RPMI7951 (cell line): ENCODE results near the gene GRK7. TPM values are rescaled to one million over a fixed set of nuclear protein-coding genes. Genes with fewer than 3 reads are reported as not detected.
A peak's percentile ranks its signal among the peaks of the same experiment; 100 is the strongest.

ENCODE experiments used
- DNase-seq: peaks from one replicate; pipeline ENCODE4 v3.0.0-alpha.2; 2012; ENCODE audit warnings: low read depth
- total RNA-seq: library from RNA; depleted of rRNA; stranded (reverse); fragments of >200 nt; shearing (Covaris generic); gene quantifications from 2 replicates; pipeline ENCODE4 v1.2.3, GENCODE V29; 2014; rRNA removed

Gene GRK7, protein sequence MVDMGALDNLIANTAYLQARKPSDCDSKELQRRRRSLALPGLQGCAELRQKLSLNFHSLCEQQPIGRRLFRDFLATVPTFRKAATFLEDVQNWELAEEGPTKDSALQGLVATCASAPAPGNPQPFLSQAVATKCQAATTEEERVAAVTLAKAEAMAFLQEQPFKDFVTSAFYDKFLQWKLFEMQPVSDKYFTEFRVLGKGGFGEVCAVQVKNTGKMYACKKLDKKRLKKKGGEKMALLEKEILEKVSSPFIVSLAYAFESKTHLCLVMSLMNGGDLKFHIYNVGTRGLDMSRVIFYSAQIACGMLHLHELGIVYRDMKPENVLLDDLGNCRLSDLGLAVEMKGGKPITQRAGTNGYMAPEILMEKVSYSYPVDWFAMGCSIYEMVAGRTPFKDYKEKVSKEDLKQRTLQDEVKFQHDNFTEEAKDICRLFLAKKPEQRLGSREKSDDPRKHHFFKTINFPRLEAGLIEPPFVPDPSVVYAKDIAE (N-terminal part only)
- total RNA-seq = 0.10 TPM in 1 of 2 replicates, not detected in the other

DNA sequence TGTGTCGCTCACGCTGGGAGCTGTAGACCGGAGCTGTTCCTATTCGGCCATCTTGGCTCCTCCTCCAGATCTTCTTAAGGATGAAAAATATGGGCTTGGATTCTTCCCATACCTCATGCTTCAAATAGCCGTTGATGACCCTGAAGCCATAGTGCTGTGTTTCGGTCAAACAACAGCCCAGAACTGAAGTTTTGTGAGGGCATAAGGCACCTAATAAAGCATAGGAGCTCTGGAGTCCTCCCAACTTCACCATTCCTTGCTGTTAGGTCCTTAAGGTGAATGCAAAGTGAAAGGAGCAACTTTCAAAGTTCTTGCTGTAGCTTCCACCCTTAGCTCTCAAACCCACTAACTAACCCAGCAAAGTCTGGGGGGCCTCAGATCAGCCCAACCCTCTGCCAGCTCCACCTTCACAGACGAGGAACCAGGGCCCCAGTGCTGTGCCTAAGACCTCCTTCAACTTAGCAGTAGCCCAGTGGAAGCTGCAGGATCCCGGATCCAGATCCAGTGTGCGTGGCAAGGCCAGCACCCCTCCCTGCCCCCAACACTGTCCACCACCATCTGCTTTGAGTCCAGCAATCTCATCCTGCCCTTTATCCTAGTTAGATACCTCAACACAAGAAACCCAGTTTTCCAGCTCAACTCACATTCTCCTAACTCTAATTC lies at the start of gene GRK7:
TSS of gene GRK7 (plus strand) at position 321 of the 663 bp plus-strand sequence. CDS start 14,877 bp downstream, outside the sequence.
- DNase-seq = no peak

DNA sequence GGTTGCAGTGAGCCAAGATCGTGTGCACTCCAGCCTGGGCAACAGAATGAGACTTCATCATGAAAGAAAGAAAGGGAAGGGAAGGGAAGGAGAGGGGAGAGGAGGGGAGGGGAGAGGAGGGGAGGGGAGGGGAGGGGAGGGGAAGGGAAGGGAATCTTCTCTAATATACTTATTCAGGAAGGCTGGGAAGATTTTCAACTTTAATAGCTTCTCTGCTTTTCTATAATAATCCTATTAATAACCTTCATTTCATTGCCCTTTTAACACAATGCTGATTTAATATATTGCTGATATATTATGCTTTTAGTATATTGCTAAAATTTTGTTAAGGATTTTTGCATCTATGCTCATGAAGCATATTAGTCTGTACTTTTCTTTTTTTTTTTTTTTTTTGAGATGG lies 48.5 kb upstream of the GRK7 start:
- no peak for DNase-seq

DNA sequence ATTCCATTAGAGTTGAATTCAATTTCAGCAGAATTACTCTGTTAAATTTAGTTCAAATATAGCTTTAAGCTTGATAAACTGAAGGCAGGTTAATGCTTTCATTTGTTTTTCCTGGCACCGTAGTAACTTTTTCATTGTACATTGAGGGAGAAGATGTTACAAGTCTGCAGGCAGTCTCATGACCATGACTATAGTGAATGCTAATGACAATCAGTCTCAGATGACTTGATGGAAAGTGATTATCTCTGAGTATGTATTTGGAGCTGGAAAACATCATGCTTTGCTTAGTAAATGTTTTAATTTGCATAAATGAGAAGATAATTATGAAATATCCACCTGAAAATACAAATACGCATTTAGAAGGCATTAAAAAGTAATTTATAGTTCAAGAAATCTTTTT lies 41.1 kb upstream of the GRK7 start:
- no peak for DNase-seq

DNA sequence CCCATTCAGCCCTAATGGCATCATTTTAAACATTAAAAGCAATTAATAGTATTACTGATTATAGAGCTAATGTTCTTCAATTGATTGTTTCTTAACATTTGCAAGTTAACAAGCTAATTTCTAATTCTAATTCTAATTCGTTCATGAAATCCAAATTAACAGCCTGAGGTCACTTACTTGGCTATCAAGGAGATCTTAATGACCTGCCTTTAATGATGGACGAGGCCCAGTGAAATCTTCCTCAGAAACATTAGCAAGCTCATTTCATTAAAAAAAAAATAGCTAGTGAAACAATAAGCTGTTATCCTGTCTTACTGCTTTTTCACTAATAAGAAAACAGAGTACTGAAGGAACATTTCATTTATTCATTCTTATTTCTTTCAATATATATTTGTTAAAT lies 40.6 kb upstream of the GRK7 start:
- no peak for DNase-seq

DNA sequence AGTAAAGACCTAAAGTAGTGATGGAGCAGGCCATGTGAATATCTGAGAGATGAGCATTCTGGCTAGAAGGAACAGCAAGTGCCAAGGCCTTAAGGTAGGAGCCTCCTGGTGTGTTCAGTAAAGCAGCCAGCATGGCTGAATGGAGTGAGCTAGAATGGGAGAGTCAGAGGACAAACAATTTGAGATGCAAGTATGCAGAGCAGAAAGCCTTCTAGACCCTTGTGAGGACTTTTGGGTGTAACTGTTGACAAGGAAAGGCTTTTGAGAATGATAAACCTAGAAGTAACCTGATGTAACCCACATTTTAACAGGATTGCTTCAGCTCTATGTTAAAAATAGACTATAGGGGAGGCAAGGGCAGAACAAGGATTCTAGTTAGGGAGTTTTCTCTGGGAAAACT lies 40.0 kb upstream of the GRK7 start:
- no peak for DNase-seq

DNA sequence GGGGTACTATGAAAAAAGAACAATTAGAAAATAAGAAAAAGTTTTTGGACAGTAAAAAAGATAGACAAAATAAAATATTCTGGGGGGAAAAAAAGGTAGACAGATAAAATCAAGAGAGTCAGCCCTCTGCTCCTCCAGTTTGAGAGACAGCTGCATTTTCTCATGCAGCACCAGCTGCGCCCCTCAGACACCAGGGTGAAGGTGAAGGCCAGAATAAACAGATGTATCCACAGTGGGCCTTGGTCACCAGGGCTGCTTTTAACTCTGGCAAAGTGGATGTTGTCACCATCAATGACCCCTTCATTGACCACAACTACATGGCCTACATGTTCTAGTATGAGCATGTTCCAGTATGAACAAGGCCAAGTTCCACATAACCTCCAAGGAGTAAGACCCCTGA lies 39.0 kb upstream of the GRK7 start:
- no peak for DNase-seq

DNA sequence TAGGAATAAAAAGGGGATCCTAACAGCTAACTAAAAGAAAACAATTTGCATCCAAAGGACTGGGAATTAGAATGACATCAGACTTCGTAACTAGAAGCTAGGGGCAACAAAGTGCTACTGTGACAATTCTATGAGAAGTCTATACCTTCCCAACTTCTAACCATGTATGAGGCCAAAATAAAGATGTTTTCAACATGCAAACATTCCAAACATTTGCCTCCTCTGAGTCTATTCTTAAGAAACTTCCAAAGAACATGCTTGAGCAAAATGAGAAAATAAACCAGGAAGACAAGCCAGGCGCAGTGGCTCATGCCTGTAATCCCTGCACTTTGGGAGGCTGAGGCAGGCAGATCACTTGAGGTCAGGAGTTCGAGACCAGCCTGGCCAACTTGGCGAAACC lies 38.2 kb upstream of the GRK7 start:
- DNase-seq = no peak

DNA sequence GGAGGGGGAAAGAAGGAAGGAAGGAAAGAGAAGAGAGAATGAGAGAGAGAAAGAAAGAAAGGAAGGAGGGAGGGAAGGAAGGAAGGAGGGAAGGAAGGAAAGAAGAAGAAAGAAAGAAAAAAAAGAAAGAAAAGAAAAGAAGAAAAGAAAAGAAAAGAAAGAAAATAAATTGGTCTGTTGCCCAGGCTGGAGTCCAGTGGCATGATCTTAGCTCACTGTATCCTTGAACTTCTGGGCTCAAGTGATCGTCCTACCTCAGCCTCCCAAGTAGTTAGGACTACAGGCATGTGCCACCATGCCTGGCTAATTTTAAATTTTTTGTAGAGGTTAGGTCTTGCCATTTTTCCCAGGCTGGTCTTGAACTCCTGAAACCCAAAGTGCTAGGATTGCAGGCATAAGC lies 36.7 kb upstream of the GRK7 start:
- DNase-seq = no peak

DNA sequence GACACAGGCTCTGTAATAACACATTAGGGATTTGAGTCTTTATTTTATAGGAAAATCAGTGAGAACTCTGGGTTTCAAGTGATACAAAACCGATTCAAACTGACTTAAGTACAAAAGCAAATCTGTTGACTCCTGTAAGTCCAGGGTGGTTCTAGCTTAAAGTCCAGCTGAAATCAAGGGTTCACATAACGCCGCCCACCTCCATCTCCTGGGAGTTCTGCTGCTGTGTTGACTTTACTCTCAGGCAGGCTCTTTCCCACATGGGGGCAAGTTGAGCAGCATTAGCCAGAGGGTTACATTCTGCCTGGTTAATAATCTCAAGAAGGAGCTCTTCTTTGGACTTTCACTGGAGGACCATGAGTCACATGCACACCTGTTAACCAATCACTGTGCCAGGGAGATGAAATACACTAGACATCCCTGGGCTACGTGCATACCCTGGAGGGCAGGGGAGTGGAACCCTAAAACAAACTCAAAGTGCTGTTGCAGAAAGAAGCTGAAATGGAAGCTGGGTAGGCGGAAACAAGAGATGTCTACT lies 34.8 kb upstream of the GRK7 start:
- peak; percentile 5 for DNase-seq

DNA sequence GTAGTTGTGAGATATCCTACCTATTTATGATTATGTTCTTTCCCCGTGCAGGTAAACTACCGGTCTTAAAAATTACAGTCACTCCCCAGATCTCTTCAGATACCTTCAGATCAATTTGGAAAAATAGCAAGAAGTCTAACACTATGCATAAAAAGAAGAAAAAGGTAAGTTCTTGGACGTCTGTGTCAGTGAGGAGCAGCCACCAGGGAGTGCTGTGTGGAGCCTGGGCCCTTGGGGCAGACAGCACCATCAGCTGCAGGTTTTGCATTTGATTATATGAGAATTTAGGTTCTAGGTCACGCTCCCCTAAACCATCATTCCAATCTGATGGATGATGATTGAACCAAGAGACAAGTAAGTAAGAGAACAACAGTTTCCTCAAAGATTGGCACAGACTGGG lies 34.0 kb upstream of the GRK7 start:
- no peak for DNase-seq

DNA sequence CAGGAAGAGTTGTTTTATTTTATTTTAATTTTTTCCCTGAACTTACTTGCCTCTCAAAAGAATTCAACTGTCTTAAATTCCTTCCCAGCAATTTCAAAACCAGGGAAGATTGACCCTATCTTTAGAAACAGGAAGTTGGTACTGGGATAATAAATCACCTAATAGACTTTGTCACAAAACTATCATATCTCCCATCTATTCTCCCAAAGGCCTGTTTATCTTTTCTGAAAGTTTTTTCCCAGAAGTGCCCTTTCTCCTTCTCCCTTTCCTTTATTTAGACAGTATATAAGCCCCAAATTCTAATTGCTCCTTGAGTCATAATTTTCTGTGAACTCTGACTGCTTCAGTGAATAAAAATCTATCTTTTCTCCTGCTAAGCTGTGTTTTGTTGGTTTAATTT lies 28.0 kb upstream of the GRK7 start:
- DNase-seq = no peak

DNA sequence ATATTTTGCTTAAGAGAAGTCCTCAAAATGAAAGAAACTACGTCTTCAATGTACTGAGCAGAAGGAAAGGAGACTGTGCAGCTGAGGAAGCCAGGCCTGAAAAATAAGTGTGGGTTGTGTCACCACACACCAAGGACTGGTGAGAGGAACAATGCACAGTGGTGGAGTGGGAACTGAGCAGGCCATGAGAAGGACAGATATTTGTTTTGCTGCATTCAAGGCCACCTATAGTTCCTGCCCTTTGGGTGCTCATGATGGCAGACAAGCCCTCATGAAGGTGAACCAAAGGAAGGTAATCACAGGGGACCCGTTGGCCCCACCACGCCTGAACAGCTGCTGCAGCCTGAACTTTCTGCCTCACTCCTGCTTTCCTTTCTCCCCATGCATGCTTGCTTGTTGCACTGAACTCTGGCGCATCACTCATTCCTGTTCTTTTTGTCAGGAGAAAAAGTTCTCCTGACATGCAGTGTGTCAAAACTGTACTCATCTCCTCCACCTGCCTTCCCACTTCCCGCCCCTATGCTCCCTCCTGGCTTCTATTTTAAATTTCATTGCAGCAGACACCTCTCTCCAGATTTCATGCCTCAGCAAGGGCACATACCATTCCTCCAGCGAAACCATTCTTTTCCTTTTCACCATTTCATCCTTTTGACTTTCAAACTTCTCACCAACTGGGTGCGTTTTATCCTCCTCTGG lies 27.3 kb upstream of the GRK7 start:
- no peak for DNase-seq

DNA sequence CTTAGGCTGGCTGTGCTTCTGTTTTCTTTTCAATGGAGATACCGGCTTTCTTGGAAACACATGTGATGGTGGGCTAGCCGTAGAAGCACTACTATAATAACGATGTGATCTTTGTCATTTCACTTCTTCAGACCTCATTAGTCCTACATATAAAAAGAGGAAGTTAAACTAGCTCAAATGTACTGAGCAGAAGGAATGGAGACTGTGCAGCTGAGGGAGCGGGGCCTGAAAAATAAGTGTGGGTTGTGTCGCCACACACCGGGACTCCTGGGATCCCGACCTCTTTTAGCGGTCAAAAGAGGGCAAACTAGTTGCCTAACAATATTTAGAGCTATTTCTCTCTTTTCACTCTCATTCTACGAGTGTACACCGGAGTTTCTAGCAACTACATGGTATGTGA lies 26.1 kb upstream of the GRK7 start:
- no peak for DNase-seq

DNA sequence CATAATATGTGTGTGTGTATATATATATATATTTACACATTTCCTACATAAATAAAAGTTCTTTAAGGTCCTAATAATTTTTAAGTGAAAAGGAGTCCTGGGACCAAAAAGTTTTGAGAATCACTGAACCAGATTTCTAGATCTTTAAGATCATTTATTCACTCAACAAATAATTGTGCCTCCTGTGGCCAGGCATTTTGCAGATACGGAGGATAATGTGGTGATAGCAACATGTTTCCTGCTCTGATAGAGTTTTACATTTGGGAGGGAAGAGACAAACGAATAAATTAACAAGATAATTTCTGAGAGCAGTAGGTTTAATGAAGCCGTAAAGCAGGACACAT lies 25.6 kb upstream of the GRK7 start:
- DNase-seq = no peak

DNA sequence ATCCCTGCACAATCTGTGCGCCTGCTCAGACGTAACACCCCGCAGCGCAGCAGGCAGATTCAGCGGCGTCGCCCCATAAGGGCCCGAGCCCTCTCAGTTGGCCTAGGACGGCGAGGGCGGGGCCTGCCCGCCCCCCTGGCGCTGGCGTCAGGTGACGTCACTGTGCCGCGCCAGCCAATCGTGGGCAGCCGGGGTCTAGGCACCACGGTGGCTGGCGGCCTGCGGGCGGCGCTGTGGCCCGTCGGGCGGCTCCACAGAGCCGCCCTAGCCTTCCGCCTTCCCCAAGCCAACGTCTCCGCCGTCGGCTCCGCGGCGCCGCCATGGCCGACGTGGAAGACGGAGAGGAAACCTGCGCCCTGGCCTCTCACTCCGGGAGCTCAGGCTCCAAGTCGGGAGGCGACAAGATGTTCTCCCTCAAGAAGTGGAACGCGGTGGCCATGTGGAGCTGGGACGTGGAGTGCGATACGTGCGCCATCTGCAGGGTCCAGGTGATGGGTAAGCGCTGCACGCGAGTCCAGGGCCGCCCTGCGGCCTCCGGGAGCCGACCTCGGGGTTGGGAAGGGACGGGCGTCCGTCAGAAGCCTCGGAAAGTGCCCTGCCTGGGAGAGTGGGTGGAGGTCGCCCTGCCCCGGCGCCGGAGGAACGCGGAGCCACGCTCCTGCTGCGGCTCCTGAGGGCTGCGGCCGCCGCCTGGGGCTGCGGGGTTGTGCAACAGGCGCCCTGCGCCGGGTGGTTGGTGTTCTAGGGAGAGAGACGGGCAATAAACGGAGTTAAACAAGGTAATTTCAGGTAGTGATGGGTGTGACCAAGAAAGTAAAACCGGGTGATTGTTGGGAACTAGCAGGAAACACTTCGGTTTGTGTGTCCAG lies 25.0 kb upstream of the GRK7 start, which contains the start of gene RNF7:
TSS of gene RNF7 (plus strand) at position 277 of the 869 bp plus-strand sequence. CDS start at position 321, 44 bp downstream.
- DNase-seq = peak; percentile 95

DNA sequence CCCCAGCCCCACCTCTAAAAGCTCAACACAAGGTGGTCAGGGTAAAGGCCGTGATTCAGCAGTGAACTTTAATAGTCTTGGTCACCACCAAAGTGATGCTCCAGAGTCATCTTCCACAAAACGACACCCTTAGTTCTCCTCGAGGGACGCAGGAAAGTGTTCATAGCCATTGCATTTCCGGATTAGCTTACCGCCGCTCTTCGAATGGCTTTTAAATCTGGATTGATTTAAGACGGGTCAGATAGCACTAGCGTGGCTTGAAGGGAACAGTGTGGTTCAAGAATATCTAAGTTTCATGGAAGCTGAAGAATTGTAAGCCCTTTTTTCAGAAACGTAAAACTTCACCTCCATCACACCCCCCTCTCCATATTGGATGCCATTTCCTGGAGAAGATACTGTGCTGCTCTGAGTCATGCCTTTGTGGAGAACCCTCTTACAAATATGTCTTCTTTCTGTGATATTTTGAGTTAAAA lies 24.3 kb upstream of the GRK7 start:
- peak; percentile 46 for DNase-seq

DNA sequence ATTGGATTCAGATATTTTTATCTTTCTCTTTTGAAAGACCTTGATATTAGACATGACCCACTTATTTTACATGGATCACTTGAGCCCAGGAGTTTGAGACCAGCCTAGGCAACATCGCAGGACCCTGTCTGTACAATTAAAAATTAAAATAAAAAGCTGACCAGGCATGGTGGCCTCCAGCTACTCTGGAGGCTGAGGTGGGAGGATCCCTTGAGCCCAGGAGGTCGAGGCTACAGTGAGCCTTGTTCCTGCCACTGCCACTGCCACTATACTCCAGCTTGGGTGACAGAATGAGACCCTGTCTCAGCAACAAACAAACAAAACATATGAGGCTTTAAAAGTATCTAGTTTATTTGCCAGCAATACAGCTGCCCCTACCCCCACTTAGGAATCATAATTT lies 23.5 kb upstream of the GRK7 start:
- DNase-seq = no peak

DNA sequence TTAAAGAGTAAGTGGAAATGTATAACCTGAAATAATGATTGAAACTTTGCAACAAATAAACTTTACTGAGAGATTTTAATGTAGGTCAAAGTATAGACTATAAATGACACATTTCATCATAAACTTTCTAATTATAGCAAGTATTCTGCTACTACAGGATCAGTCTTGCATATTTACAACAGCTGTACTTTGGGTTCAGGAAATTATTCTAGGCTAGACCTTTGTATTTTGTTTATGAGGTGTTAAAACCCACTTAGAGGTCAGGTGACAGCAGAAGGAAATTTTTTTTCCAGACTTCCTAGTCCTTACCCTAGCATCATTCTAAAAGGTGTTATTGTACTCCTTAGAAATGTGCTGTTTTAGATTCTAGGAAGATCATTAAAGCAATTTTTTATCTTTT lies 22.9 kb upstream of the GRK7 start:
- no peak for DNase-seq

DNA sequence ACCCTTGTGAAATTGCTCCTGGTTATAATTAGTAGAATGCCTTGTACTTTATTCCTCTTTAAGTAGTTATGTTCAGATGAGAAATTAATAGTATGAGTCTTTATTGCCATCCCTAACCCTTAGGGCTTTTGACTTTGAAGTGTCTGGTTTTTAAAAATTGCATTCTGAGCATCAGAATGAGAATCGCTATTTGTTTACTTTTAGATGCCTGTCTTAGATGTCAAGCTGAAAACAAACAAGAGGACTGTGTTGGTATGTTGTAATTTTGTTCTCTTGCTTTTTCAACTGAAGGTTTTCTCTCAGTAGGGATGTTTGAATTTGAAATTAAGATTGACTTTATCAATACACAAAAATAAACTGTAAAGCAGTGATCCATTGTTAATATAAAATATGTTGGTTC lies 19.9 kb upstream of the GRK7 start:
- no peak for DNase-seq

DNA sequence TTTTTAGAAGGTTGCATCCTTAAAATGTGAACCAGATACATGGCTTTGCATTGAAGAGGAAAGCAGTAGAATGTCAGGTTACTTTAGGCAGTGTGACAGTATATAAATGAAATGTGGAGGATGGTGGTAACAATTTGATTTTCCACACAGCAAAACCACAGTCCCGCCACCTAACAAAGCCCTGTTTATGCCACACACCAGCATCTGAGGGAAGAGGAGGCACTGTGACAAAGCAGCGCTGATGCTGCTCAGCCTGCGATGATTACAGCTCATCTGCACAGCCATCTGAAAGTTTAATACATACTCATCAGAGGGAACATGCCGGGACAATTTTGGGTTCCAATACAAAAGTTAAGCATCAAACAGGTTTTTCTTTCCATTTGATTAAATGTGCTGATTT lies 16.2 kb upstream of the GRK7 start:
- DNase-seq = peak; percentile 15

DNA sequence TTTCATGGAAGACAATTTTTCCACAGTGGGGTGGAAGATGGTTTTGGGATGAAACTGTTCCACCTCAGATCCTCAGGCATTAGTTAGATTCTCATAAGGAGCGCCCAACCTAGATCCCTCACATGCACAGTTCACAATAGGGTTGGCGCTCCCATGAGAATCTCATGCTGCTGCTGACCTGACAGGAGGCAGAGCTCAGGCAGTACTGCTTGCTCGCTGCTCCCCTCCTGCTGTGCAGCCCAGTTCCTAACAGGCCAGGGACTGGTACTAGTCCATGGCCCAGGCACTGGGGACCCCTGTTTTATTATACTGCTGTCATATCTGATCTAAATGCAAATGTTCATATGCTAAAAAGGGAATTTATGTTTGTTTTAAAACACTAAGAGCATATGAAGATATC lies 9.8 kb upstream of the GRK7 start:
- no peak for DNase-seq
